Karpas-422 (cell line): Measurements from ENCODE around the gene CAMSAP2. TPM values are rescaled to one million over a fixed set of nuclear protein-coding genes. Genes with fewer than 3 reads are reported as not detected.

Experiments used
- DNase-seq: peaks from one replicate; pipeline ENCODE4 v3.0.0-alpha.2; 2015
- H2AFZ ChIP-seq: fragments of 200-600 bp; sonication (generic); 2 replicates; pipeline ENCODE4 v1.6.1; 2014; ENCODE audit warnings: antibody characterized with exemption, low read length, mixed read lengths
- H3K27ac ChIP-seq: fragments of 200-600 bp; sonication (generic); 2 replicates; pipeline ENCODE4 v1.5.1; 2014; ENCODE audit warnings: mild to moderate bottlenecking, low read length, moderate library complexity
- H3K27me3 ChIP-seq: fragments of 200-600 bp; sonication (generic); 2 replicates; pipeline ENCODE4 v1.6.1; 2014; ENCODE audit warnings: low read length, mixed read lengths
- H3K36me3 ChIP-seq: fragments of 200-600 bp; sonication (generic); 2 replicates; pipeline ENCODE4 v1.6.1; 2014; ENCODE audit warnings: low read length, mixed read lengths; ENCODE audit not compliant: insufficient read depth
- H3K4me1 ChIP-seq: fragments of 200-600 bp; sonication (generic); 2 replicates; pipeline ENCODE4 v1.6.1; 2014; ENCODE audit warnings: mild to moderate bottlenecking, low read length, mixed read lengths
- H3K4me2 ChIP-seq: fragments of 200-600 bp; sonication (generic); 2 replicates; pipeline ENCODE4 v1.6.1; 2014; ENCODE audit warnings: low read length, low read depth, mild to moderate bottlenecking; ENCODE audit not compliant: poor library complexity, severe bottlenecking
- H3K4me3 ChIP-seq: fragments of 200-600 bp; sonication (generic); 2 replicates; pipeline ENCODE4 v1.5.1; 2014; ENCODE audit warnings: mild to moderate bottlenecking, antibody characterized with exemption, low read length, mixed read lengths
- H3K79me2 ChIP-seq: fragments of 200-600 bp; sonication (generic); 2 replicates; pipeline ENCODE4 v1.6.1; 2014; ENCODE audit warnings: mild to moderate bottlenecking, low read length, mixed read lengths
- H3K9ac ChIP-seq: fragments of 200-600 bp; sonication (generic); 2 replicates; pipeline ENCODE4 v1.6.0; 2014; ENCODE audit warnings: low read length
- H3K9me2 ChIP-seq: fragments of 200-600 bp; sonication (generic), shearing (Covaris generic); replicated peaks from 2 replicates; pipeline ENCODE4 v1.6.0; 2014; ENCODE audit warnings: mild to moderate bottlenecking, low read length, moderate library complexity; ENCODE audit not compliant: insufficient read depth
- H3K9me3 ChIP-seq: fragments of 300-700, 200-600 bp; sonication (generic); 2 replicates; pipeline ENCODE4 v1.6.1; 2014; ENCODE audit warnings: low read length, mixed read lengths
- H4K20me1 ChIP-seq: fragments of 200-600 bp; sonication (generic); 2 replicates; pipeline ENCODE4 v1.6.1; 2014; ENCODE audit warnings: mild to moderate bottlenecking, antibody characterized with exemption, low read length, low read depth; ENCODE audit not compliant: insufficient read depth
- total RNA-seq: library from RNA; depleted of rRNA; stranded (reverse); fragments of >200 nt; shearing (Covaris generic); gene quantifications from 2 replicates; pipeline ENCODE4 v1.2.3, GENCODE V29; 2014; ENCODE audit warnings: low replicate concordance

Gene CAMSAP2
- total RNA-seq, 1 experiment from 2014 or later = 56.5 TPM

- no peaks in the 10 kb centered on the region for H3K36me3 ChIP-seq
- DNase-seq = no peak
- no peaks in the 10 kb centered on the region for H3K27me3 ChIP-seq
- H3K9me3 ChIP-seq = no peaks in the 10 kb centered on the region
- H3K9ac ChIP-seq = no peak overlapping the region
- no peak overlapping the region for H3K27ac ChIP-seq
- no peaks in the 10 kb centered on the region for H3K79me2 ChIP-seq
- H4K20me1 ChIP-seq = peaks cover 4% of the 10 kb centered on the region; the same call in 1 of the 2 replicates
- no peaks in the 10 kb centered on the region for H3K9me2 ChIP-seq
- H2AFZ ChIP-seq = no peak overlapping the region
- peaks cover 6% of the 10 kb centered on the region for H3K4me1 ChIP-seq
- H3K4me3 ChIP-seq = no peak overlapping the region
- no peak overlapping the region for H3K4me2 ChIP-seq
These were observed 160.8 kb downstream of the CAMSAP2 start for GRCh38 chr1:200899451-200899915.

GRCh38 chr1:200899954-200900867 is 161.5 kb downstream of the CAMSAP2 start:
- Histone ChIP-seq H2AFZ (no peak overlapping the region), H4K20me1 (no peaks in the 10 kb centered on the region; the same call in 1 of the 2 replicates), H3K79me2 (no peaks in the 10 kb centered on the region), H3K9me3 (no peaks in the 10 kb centered on the region), H3K9ac (no peak overlapping the region), H3K27me3 (no peaks in the 10 kb centered on the region), H3K4me1 (peaks cover 6% of the 10 kb centered on the region), H3K9me2 (no peaks in the 10 kb centered on the region), H3K27ac (no peak overlapping the region), H3K36me3 (no peaks in the 10 kb centered on the region), H3K4me2 (no peak overlapping the region), H3K4me3 (no peak overlapping the region)
- DNase-seq = no peak

GRCh38 chr1:200900877-200901276 is 162.2 kb downstream of the CAMSAP2 start:
- Histone ChIP-seq H3K27ac (no peak overlapping the region), H3K27me3 (no peaks in the 10 kb centered on the region), H3K9me3 (no peaks in the 10 kb centered on the region), H4K20me1 (no peaks in the 10 kb centered on the region), H3K9ac (no peak overlapping the region), H2AFZ (no peak overlapping the region), H3K4me2 (no peak overlapping the region), H3K79me2 (no peaks in the 10 kb centered on the region), H3K4me3 (no peak overlapping the region), H3K4me1 (peaks cover 2% of the 10 kb centered on the region), H3K9me2 (no peaks in the 10 kb centered on the region), H3K36me3 (no peaks in the 10 kb centered on the region)
- DNase-seq = no peak

- Histone ChIP-seq H2AFZ (no peak overlapping the region), H3K27me3 (no peaks in the 10 kb centered on the region), H3K36me3 (no peaks in the 10 kb centered on the region)
These were observed 162.7 kb downstream of the CAMSAP2 start for GRCh38 chr1:200901350-200901749.

GRCh38 chr1:200901796-200902444 is 163.2 kb downstream of the CAMSAP2 start:
- Histone ChIP-seq H3K4me2 (no peak overlapping the region), H3K9ac (no peak overlapping the region), H3K27ac (no peak overlapping the region), H3K79me2 (no peaks in the 10 kb centered on the region), H2AFZ (no peak overlapping the region), H3K27me3 (no peaks in the 10 kb centered on the region), H3K4me3 (no peak overlapping the region), H3K9me3 (no peaks in the 10 kb centered on the region), H3K9me2 (no peaks in the 10 kb centered on the region), H3K4me1 (no peaks in the 10 kb centered on the region), H4K20me1 (no peaks in the 10 kb centered on the region), H3K36me3 (no peaks in the 10 kb centered on the region)
- no peak for DNase-seq

More at GRCh38 chr1:200901350-200901749, 162.7 kb downstream of the CAMSAP2 start:
- no peak overlapping the region for H3K27ac ChIP-seq
- no peaks in the 10 kb centered on the region for H3K9me3 ChIP-seq
- H3K9ac ChIP-seq = no peak overlapping the region
- no peaks in the 10 kb centered on the region for H3K9me2 ChIP-seq
- no peaks in the 10 kb centered on the region for H3K4me1 ChIP-seq
- no peaks in the 10 kb centered on the region for H4K20me1 ChIP-seq
- H3K79me2 ChIP-seq = no peaks in the 10 kb centered on the region
- H3K4me2 ChIP-seq = no peak overlapping the region
- DNase-seq = no peak
- H3K4me3 ChIP-seq = no peak overlapping the region

GRCh38 chr1:200903793-200904192 is 165.1 kb downstream of the CAMSAP2 start:
- H3K9me3 ChIP-seq = no peaks in the 10 kb centered on the region
- no peak overlapping the region for H3K4me2 ChIP-seq
- no peak for DNase-seq
- H3K4me1 ChIP-seq = no peaks in the 10 kb centered on the region
- H3K36me3 ChIP-seq = no peaks in the 10 kb centered on the region
- H3K9ac ChIP-seq = no peak overlapping the region
- H2AFZ ChIP-seq = no peak overlapping the region
- H3K9me2 ChIP-seq = no peaks in the 10 kb centered on the region
- H3K27ac ChIP-seq = no peak overlapping the region
- no peaks in the 10 kb centered on the region for H3K79me2 ChIP-seq
- no peak overlapping the region for H3K4me3 ChIP-seq
- no peaks in the 10 kb centered on the region for H4K20me1 ChIP-seq
- H3K27me3 ChIP-seq = no peaks in the 10 kb centered on the region

GRCh38 chr1:200904772-200905171 is 166.1 kb downstream of the CAMSAP2 start:
- Histone ChIP-seq H3K27ac (no peak overlapping the region), H3K9me3 (no peaks in the 10 kb centered on the region), H3K4me1 (peaks cover 6% of the 10 kb centered on the region), H3K27me3 (no peaks in the 10 kb centered on the region), H4K20me1 (no peaks in the 10 kb centered on the region), H3K9ac (no peak overlapping the region), H3K4me2 (no peak overlapping the region), H3K36me3 (no peaks in the 10 kb centered on the region), H3K79me2 (no peaks in the 10 kb centered on the region), H3K9me2 (no peaks in the 10 kb centered on the region), H3K4me3 (no peak overlapping the region), H2AFZ (no peak overlapping the region)
- no peak for DNase-seq

GRCh38 chr1:200905411-200906052 is 166.8 kb downstream of the CAMSAP2 start:
- no peaks in the 10 kb centered on the region for H3K9me3 ChIP-seq
- no peak overlapping the region for H3K4me2 ChIP-seq
- H3K4me1 ChIP-seq = peaks cover 8% of the 10 kb centered on the region
- H3K27ac ChIP-seq = no peak overlapping the region
- no peak overlapping the region for H3K9ac ChIP-seq
- no peak overlapping the region for H3K4me3 ChIP-seq
- no peaks in the 10 kb centered on the region for H3K9me2 ChIP-seq
- no peaks in the 10 kb centered on the region for H4K20me1 ChIP-seq
- no peak overlapping the region for H2AFZ ChIP-seq
- H3K79me2 ChIP-seq = no peaks in the 10 kb centered on the region
- H3K36me3 ChIP-seq = no peaks in the 10 kb centered on the region
- H3K27me3 ChIP-seq = no peaks in the 10 kb centered on the region
- DNase-seq = no peak
